Mesenchymal stem cell (in vitro differentiated cells and primary cell): ENCODE measurements around the gene TSPAN5.

Experiments used
- DNase-seq: peaks from one replicate; pipeline ENCODE4 v3.0.0-alpha.2; 2013
- H2AFZ ChIP-seq: one replicate; pipeline ENCODE4 v1.6.1; 2013; ENCODE audit warnings: low read depth, mild to moderate bottlenecking, control low read depth, inconsistent platforms, low read length, moderate library complexity
- H2AK5ac ChIP-seq: 2 replicates; pipeline ENCODE4 v1.6.1; 2013; ENCODE audit warnings: low read length, moderate library complexity, mild to moderate bottlenecking, inconsistent platforms; ENCODE audit not compliant: severe bottlenecking
- H2BK120ac ChIP-seq: one replicate; pipeline ENCODE4 v1.6.1; 2013; ENCODE audit warnings: low read depth, mild to moderate bottlenecking, inconsistent platforms, low read length, moderate library complexity
- H2BK12ac ChIP-seq, 2 experiments: one replicate each; pipeline ENCODE4 v1.6.1; 2013; ENCODE audit warnings: inconsistent platforms in 2 of 2, low read length in 2 of 2, mild to moderate bottlenecking in 2 of 2, moderate library complexity in 2 of 2, control low read depth in 1 of 2
- H2BK15ac ChIP-seq: one replicate; pipeline ENCODE4 v1.6.1; 2013; ENCODE audit warnings: mild to moderate bottlenecking, low read depth, inconsistent platforms; ENCODE audit not compliant: poor library complexity, severe bottlenecking
- H2BK5ac ChIP-seq: 2 replicates; pipeline ENCODE4 v1.6.1; 2013; ENCODE audit warnings: low read depth, mild to moderate bottlenecking, low read length, control low read depth, inconsistent platforms; ENCODE audit not compliant: poor library complexity, severe bottlenecking
- H3K14ac ChIP-seq, 2 experiments: one replicate each; pipeline ENCODE4 v1.6.1; 2013; ENCODE audit warnings: inconsistent platforms in 2 of 2, low read length in 2 of 2, control low read depth in 1 of 2, mild to moderate bottlenecking in 1 of 2, moderate library complexity in 1 of 2
- H3K18ac ChIP-seq, 2 experiments: one replicate each; pipeline ENCODE4 v1.6.1; 2013; ENCODE audit warnings: inconsistent platforms in 2 of 2, low read length in 2 of 2, control low read depth in 1 of 2, low read depth in 1 of 2, mild to moderate bottlenecking in 1 of 2
- H3K23ac ChIP-seq, 2 experiments: one replicate each; pipeline ENCODE4 v1.6.1; 2013; ENCODE audit warnings: inconsistent platforms in 2 of 2, low read length in 2 of 2, mild to moderate bottlenecking in 2 of 2, moderate library complexity in 2 of 2, control low read depth in 1 of 2
- H3K27ac ChIP-seq: 2 replicates; pipeline ENCODE4 v1.5.1; 2013; ENCODE audit warnings: mild to moderate bottlenecking, moderate library complexity, low read length, control low read depth, inconsistent platforms; ENCODE audit not compliant: poor library complexity, severe bottlenecking
- H3K27me3 ChIP-seq, 2 experiments: 2 replicates each; pipeline versions ENCODE4 v1.6.1 to v1.7.0; 2013; ENCODE audit warnings: low read length in 2 of 2, mild to moderate bottlenecking in 2 of 2, moderate library complexity in 2 of 2, control low read depth in 1 of 2, inconsistent platforms in 1 of 2; ENCODE audit not compliant: control insufficient read depth in 1 of 2, insufficient read depth in 1 of 2
- H3K36me3 ChIP-seq, 2 experiments: 2 replicates each; pipeline versions ENCODE4 v1.6.1 to v1.7.0; 2013; ENCODE audit warnings: low read length in 2 of 2, control low read depth in 1 of 2, inconsistent platforms in 1 of 2, low read depth in 1 of 2, mild to moderate bottlenecking in 1 of 2; ENCODE audit not compliant: insufficient read depth in 2 of 2, control insufficient read depth in 1 of 2
- H3K4ac ChIP-seq, 2 experiments: one replicate each; pipeline ENCODE4 v1.6.1; 2013; ENCODE audit warnings: inconsistent platforms in 2 of 2, low read length in 2 of 2, mild to moderate bottlenecking in 2 of 2, moderate library complexity in 2 of 2, control low read depth in 1 of 2, low read depth in 1 of 2
- H3K4me1 ChIP-seq: 2 replicates; pipeline ENCODE4 v1.6.1; 2013; ENCODE audit warnings: low read depth, low read length, control low read depth; ENCODE audit not compliant: control insufficient read depth, insufficient read depth
- H3K4me2 ChIP-seq: 2 replicates; pipeline ENCODE4 v1.6.1; 2013; ENCODE audit warnings: low read length, mild to moderate bottlenecking, inconsistent platforms; ENCODE audit not compliant: poor library complexity, severe bottlenecking
- H3K4me3 ChIP-seq, 2 experiments: 2 replicates each; pipeline versions ENCODE4 v1.5.1 to v1.7.0; 2013; ENCODE audit warnings: low read length in 2 of 2, mild to moderate bottlenecking in 2 of 2, control low read depth in 1 of 2, low read depth in 1 of 2; ENCODE audit not compliant: insufficient read depth in 1 of 2
- H3K79me1 ChIP-seq: replicated peaks from 2 replicates; pipeline ENCODE4 v1.6.1; 2013; ENCODE audit warnings: mild to moderate bottlenecking, control low read depth, low read length, inconsistent platforms; ENCODE audit not compliant: poor library complexity, severe bottlenecking
- H3K9ac ChIP-seq: 2 replicates; pipeline ENCODE4 v1.7.0; 2013; ENCODE audit warnings: mild to moderate bottlenecking, low read length, moderate library complexity
- H3K9me3 ChIP-seq: 2 replicates; pipeline ENCODE4 v1.7.0; 2013; ENCODE audit warnings: mild to moderate bottlenecking, low read length; ENCODE audit not compliant: control insufficient read depth
- H4K8ac ChIP-seq: one replicate; pipeline ENCODE4 v1.6.1; 2013; ENCODE audit warnings: inconsistent platforms, mild to moderate bottlenecking, low read length, moderate library complexity
- H4K91ac ChIP-seq: one replicate; pipeline ENCODE4 v1.6.1; 2013; ENCODE audit warnings: mild to moderate bottlenecking, low read length, inconsistent platforms
- WGBS: methylation state at CpG from one replicate; pipeline ENCODE4 v1.1.7; 2013; ENCODE audit warnings: mixed read lengths; 5-methylcytosine and 5-hydroxymethylcytosine counted together

The TSPAN5 gene

GRCh38 chr4:98530572-98530971 lies 127.8 kb downstream of the TSPAN5 start:
- no peaks in the 10 kb centered on the region for H3K27me3 ChIP-seq
- no peak overlapping the region for H3K4me2 ChIP-seq
- H4K8ac ChIP-seq = no peak overlapping the region
- H3K14ac ChIP-seq = no peak overlapping the region
- no peak overlapping the region for H4K91ac ChIP-seq
- H2AK5ac ChIP-seq = no peak overlapping the region
- H3K18ac ChIP-seq = no peak overlapping the region
- no peak overlapping the region for H2AFZ ChIP-seq
- H3K4ac ChIP-seq = no peak overlapping the region
- H3K36me3 ChIP-seq = no peaks in the 10 kb centered on the region
- H2BK5ac ChIP-seq = no peak overlapping the region
- peak overlapping the region; percentile 34 for H2BK120ac ChIP-seq
- no peak overlapping the region for H2BK15ac ChIP-seq
- peaks cover 19% of the 10 kb centered on the region for H3K79me1 ChIP-seq
- no peak overlapping the region for H2BK12ac ChIP-seq
- H3K23ac ChIP-seq = no peak overlapping the region
- H3K4me1 ChIP-seq = peaks cover 4% of the 10 kb centered on the region
- no peaks in the 10 kb centered on the region for H3K9me3 ChIP-seq
- no peak overlapping the region for H3K27ac ChIP-seq
- H3K4me3 ChIP-seq = no peak overlapping the region
- 96% methylated on average over 3 of the region's 3 CpGs for WGBS
- H3K9ac ChIP-seq = no peak overlapping the region
- no peak for DNase-seq

GRCh38 chr4:98529970-98530569 lies 128.3 kb downstream of the TSPAN5 start:
- H3K4ac ChIP-seq = no peak overlapping the region
- WGBS = 83% methylated on average over 1 of the region's 2 CpGs
- no peak overlapping the region for H2BK5ac ChIP-seq
- H3K36me3 ChIP-seq = no peaks in the 10 kb centered on the region
- no peak overlapping the region for H3K23ac ChIP-seq
- no peak overlapping the region for H3K14ac ChIP-seq
- H3K18ac ChIP-seq = peak overlapping the region; percentile 4 to 37
- no peak overlapping the region for H2BK15ac ChIP-seq
- DNase-seq = no peak
- H3K9ac ChIP-seq = no peak overlapping the region
- peak overlapping the region; percentile 78 for H4K91ac ChIP-seq
- H3K9me3 ChIP-seq = no peaks in the 10 kb centered on the region
- H3K4me2 ChIP-seq = no peak overlapping the region
- no peaks in the 10 kb centered on the region for H3K27me3 ChIP-seq
- H2BK12ac ChIP-seq = no peak overlapping the region
- H3K4me3 ChIP-seq = no peak overlapping the region
- H3K79me1 ChIP-seq = peaks cover 19% of the 10 kb centered on the region
- peak overlapping the region; percentile 44 for H2AK5ac ChIP-seq
- H4K8ac ChIP-seq = peak overlapping the region; percentile 37
- peak overlapping the region; percentile 34 for H2BK120ac ChIP-seq
- H3K4me1 ChIP-seq = peaks cover 6% of the 10 kb centered on the region
- no peak overlapping the region for H2AFZ ChIP-seq
- no peak overlapping the region for H3K27ac ChIP-seq

- no peak overlapping the region for H2AK5ac ChIP-seq
- H3K4me1 ChIP-seq = peaks cover 6% of the 10 kb centered on the region
- H3K9ac ChIP-seq = no peak overlapping the region
- 96% methylated on average over 3 of the region's 3 CpGs for WGBS
- no peak overlapping the region for H2BK120ac ChIP-seq
- no peak overlapping the region for H3K27ac ChIP-seq
- H3K18ac ChIP-seq = no peak overlapping the region
- no peak overlapping the region for H2BK12ac ChIP-seq
- H3K4me2 ChIP-seq = no peak overlapping the region
- peaks cover 19% of the 10 kb centered on the region for H3K79me1 ChIP-seq
- no peak overlapping the region for H2BK5ac ChIP-seq
- no peak overlapping the region for H2AFZ ChIP-seq
- H4K91ac ChIP-seq = no peak overlapping the region
- H4K8ac ChIP-seq = no peak overlapping the region
- H3K23ac ChIP-seq = no peak overlapping the region
- no peak overlapping the region for H2BK15ac ChIP-seq
- no peaks in the 10 kb centered on the region for H3K36me3 ChIP-seq
- H3K14ac ChIP-seq = no peak overlapping the region
- no peaks in the 10 kb centered on the region for H3K9me3 ChIP-seq
- DNase-seq = no peak
- H3K4me3 ChIP-seq = no peak overlapping the region
- H3K4ac ChIP-seq = no peak overlapping the region
- no peaks in the 10 kb centered on the region for H3K27me3 ChIP-seq
Measured at GRCh38 chr4:98528882-98529281, 129.5 kb downstream of the TSPAN5 start.

GRCh38 chr4:98527534-98528269 lies 130.7 kb downstream of the TSPAN5 start:
- Histone ChIP-seq H2BK12ac (no peak overlapping the region), H3K18ac (no peak overlapping the region), H3K36me3 (no peaks in the 10 kb centered on the region), H2BK5ac (no peak overlapping the region), H3K4me2 (no peak overlapping the region), H3K27ac (no peak overlapping the region), H3K23ac (no peak overlapping the region), H3K27me3 (no peaks in the 10 kb centered on the region), H2BK15ac (no peak overlapping the region), H3K4me1 (peaks cover 11% of the 10 kb centered on the region), H3K4me3 (no peak overlapping the region), H3K4ac (no peak overlapping the region), H4K91ac (no peak overlapping the region), H3K79me1 (peaks cover 19% of the 10 kb centered on the region), H2AK5ac (no peak overlapping the region), H3K9me3 (no peaks in the 10 kb centered on the region), H3K14ac (no peak overlapping the region), H2AFZ (no peak overlapping the region), H2BK120ac (no peak overlapping the region), H4K8ac (no peak overlapping the region), H3K9ac (peak overlapping the region; percentile 55)
- 95% methylated on average over 7 of the region's 9 CpGs for WGBS
- no peak for DNase-seq
